GM21529 (cell line): Measurements from ENCODE around the gene NFATC4.
"Not testable (repeated sequence)": the region's sequence is repeated elsewhere in the genome, so short reads cannot be mapped to it uniquely, and the experiment has no call there.

Source experiments
- ATAC-seq: cut with Tn5 transposase; IDR thresholded peaks from one replicate; pipeline ENCODE4 v1.9.1; 2021; ENCODE audit not compliant: unreplicated experiment

The NFATC4 gene

GRCh38 chr14:24367514-24368211, at the start of gene NFATC4:
NFATC4 (plus strand) TSS chr14:24368184; CDS start chr14:24368341, 157 bp downstream.
- ATAC-seq, result no peak

DNA sequence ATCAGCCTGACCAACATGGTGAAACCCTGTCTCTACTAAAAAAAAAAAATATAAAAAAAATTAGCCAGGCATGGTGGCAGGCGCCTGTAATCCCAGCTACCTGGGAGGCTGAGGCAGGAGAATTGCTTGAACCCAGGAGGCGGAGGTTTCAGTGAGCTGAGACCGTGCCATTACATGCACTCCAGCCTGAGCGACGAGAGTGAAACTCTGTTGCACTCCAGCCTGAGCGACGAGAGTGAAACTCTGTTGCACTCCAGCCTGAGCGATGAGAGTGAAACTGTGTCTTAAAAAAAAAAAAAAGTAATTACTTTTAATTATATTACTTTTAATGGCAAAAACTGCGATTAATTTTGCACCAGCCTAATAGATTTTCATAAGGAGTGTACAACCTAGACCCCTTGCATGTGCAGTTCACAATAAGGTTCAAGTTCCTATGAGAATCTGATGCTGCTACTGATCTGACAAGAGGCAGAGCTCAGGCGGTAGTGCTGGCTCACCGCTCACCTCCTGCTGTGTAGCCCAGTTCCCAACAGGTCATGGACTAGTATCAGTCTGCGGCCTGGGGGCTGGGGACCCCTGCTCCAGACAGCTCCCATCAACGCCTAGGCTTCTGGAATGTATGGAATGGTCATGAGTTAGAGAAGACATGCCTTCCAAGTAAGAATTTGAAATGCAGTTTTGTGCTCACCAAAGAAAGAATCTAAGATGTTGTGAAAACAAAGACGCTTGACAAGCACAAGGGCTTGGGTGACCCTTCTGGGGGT, 46.6 kb upstream of the NFATC4 start:
- ATAC-seq, result no peak

- no peak for ATAC-seq
Observed at GRCh38 chr14:24322672-24323071, 45.3 kb upstream of the NFATC4 start.

GRCh38 chr14:24323341-24323740, 44.6 kb upstream of the NFATC4 start:
- no peak for ATAC-seq

- no peak for ATAC-seq
Observed at GRCh38 chr14:24324024-24324423, 44.0 kb upstream of the NFATC4 start.

DNA sequence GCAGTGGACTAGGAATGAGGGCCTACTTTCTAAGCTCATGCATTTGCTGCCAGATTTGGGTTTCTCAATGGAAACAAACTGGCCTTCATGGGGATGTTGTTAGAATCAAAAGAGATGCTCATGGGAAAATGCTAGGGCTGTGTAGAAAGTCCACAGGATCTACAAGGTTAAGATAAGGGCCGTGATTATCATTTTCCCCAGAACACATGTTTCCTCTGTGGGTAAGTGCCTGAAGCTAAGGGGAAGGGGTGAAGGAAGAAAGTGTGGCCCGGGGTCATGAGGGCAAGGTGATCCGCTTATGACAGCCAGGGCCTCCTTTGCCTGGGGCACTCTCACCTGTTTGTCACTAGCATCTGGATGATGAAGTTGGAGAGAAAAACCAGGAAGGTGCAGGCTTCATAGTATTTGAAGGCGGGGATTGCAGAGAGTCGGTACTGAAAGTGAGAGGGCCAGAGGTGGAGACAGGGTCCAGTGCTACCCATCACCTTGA, 42.9 kb upstream of the NFATC4 start:
- ATAC-seq, result no peak

DNA sequence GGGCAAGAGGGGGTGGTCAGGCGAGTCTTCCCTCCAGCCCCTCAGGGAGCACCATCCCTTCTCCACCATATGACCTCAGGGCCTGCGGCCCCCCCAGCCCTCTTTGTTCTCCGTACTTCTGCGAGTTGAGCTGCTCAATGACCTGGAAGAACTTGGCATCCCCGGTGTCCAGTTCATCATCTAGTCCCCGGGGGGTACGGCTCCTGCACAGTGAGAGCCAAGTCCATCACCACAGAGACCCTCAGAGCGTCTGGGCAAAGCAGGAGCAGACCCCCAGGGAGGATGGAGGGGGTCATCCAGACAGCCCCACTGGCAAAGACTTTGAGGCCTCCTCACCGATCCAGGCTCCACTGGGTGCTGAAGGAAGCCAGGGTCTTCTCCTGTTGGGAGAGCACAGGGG, 42.0 kb upstream of the NFATC4 start:
- ATAC-seq, result no peak

DNA sequence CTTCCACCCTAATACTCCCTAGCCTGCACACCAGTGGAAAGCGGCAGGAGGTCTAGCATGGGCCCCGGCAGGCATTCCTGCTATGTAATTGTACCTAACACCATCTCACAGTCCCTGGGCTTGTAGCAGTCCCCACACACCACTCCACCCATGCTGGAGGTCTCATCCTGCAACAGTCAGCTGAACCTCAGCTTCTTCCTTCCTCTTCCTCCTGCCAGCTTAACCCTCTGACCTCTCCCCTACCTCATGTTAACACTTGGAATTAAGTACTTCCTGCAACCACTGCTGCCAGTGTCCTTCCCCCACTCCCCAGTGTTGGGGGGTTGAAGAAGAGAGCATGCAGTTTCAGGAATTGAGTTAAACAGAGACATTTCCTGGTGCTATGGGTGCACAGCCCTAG, 40.7 kb upstream of the NFATC4 start:
- ATAC-seq, result no peak

- ATAC-seq, result not testable (repeated sequence)
Observed at GRCh38 chr14:24327914-24328313, 40.1 kb upstream of the NFATC4 start.

- no peak for ATAC-seq
Observed at GRCh38 chr14:24329073-24329663, 38.8 kb upstream of the NFATC4 start.

DNA sequence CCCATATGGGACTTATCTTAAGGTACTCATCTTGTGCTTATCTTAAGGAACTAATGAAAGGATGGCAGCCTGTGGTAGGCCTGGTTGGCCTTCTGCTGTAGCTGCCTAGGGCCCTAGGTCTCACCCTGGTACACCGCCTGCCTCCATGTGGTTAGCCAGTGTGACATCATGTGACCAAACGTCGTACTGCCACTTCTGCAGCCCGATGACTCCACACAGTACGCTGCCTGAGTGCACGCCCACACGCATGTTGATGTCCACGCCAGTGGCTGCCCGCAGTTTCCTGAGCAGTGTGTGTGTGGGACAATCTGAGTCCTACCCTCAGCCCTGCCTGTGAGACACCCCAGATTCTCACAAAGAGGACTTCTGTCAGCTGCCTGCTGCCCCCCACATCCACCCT, 38.2 kb upstream of the NFATC4 start:
- no peak for ATAC-seq

GRCh38 chr14:24330973-24331674, 36.9 kb upstream of the NFATC4 start:
- ATAC-seq, result no peak

DNA sequence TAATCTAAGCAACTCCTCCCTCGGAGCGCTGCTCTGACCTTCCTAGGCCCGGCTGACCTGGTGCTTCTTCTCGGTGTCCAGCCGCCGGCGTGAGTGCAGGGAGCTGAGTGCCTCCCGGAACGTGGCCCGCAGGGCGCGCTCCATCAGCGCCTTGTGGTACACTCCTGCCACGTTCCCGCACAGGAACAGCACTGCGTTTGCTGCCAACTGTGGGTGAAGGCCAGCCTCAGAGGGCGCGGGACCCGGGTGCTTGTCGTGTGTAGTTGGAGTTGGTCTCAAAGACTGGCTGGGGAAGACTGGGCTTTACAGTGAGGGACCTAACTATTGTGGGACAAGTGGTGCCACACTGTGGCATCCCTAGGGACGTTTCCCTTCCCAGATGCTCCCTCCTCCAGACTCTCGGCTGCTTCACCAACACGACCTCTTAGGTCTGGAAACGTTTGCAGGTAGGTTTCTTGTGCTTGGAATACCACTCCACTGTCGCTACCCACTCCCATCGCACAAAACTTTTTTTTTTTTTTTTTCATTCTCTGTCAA, 36.2 kb upstream of the NFATC4 start:
- no peak for ATAC-seq

DNA sequence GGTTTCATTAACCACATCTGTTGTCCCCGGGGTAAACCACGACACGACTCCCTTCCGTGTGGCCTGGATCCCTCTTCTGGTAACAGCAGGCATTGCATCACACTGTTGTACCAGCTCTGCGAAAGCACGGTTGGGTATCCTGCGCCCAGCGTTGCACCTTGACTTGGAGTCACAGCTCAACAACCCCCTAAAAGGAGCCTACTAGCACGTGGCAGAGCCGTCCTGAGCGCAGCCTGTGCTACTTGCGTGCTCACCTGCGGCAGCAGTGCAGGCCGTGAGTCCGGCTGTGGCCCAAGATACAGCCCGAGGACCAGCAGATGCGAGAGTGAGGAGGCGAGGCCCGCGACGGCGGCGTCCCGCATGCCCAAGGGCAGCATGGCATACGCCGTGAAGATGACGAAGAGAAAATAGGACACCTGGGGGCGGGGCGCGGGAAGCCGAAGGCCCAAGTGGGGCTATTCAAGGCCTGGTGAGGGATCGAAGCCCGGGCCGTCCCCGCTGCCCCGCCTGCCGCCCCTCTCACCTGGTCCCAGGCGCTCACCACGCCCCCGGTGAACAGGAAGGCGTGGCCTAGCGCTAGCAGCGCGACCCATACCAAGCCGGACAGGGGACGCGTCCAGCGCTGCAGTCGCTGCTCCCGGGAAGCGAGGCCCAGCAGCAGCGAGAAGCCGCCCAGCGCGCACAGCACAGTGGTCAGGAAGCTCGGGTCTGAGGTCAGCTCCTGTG, 35.6 kb upstream of the NFATC4 start:
- peak; percentile 83 for ATAC-seq

GRCh38 chr14:24334431-24335291, 33.3 kb upstream of the NFATC4 start, which contains the start of gene ADCY4:
ADCY4 (minus strand) TSS chr14:24335071; CDS start chr14:24334652, 419 bp downstream.
- ATAC-seq, result no peak

- ATAC-seq, result no peak
Observed at GRCh38 chr14:24335461-24336171, 32.4 kb upstream of the NFATC4 start.

DNA sequence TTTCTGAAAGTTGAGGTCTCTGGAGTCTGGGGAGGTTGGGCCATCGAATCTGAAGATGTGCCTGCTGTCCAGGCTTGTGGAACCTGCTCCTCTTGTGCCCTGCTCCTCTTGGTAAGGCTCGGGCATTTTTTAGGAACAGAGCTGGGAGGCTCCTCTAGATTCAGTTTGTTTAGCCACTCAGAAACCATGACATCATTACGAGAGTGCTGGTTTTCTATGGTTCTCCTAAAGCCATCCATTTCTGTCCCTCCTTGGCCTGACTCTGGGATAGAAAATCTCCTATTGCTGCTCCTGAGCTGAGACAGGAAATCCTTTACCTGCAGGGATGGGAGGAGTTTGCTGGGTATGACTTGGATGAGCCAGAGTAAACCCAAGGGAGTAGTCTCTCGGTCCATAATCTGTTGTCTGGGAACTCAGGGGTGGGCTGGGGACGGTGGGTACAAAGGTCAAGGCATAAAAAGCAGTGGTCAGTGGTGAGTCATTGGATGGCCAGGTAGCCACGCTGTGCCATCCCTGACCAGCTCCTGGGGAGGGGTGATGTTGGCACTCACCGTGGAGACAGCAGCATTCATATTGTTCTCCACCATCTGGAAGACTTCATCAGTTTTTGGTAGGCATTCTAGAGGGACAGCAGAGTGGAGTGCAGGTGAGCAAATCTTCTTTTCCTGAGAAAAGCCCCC, 30.7 kb upstream of the NFATC4 start:
- ATAC-seq, result no peak

DNA sequence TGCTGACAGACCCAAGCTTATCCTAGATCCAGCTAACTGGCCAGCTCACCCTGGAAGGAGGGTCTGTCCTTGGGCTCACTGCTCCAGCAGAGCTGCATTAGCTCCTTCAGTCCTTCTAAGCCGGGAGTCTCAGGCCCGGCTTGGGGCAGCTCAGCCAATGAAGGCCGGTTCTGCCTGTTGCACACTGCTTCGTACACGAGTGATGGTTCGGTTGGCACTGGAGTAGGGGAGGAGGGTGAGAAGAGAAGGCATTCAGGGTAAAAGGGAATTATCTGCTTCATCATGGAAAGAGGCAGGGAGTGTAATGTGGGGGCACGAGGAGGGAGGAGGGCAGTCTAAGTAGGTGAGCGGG, 30.2 kb upstream of the NFATC4 start:
- no peak for ATAC-seq
